H1 (cell line): Measurements from ENCODE around the gene SLC1A5. TPM values are rescaled to one million over a fixed set of nuclear protein-coding genes. Genes with fewer than 3 reads are reported as not detected.
A peak's percentile ranks its signal among the peaks of the same experiment; 100 is the strongest.

ENCODE experiments used
- ATF3 ChIP-seq: IDR thresholded peaks from 2 replicates; pipeline ENCODE4 v1.6.1; 2011; ENCODE audit warnings: low read depth, mild to moderate bottlenecking, low read length; ENCODE audit not compliant: insufficient read depth
- BACH1 ChIP-seq: IDR thresholded peaks from 2 replicates; pipeline ENCODE4 v1.6.1; 2012; ENCODE audit warnings: low read length, improper control_type of control experiment
- CREB1 ChIP-seq: IDR thresholded peaks from 2 replicates; pipeline ENCODE4 v1.6.1; 2012; ENCODE audit warnings: inconsistent platforms
- FOSL1 ChIP-seq: IDR thresholded peaks from 2 replicates; pipeline ENCODE4 v1.6.1; 2011; ENCODE audit warnings: mild to moderate bottlenecking, low read depth, low read length, moderate library complexity; ENCODE audit not compliant: insufficient read depth
- HDAC2 ChIP-seq, 2 experiments: fragments of 300-600 bp in 1 of 2; sonication (generic) in 1 of 2; IDR thresholded peaks; 2 replicates each; pipeline ENCODE4 v1.6.1; 2011 to 2012; ENCODE audit warnings: low read depth in 2 of 2, low read length in 2 of 2, mild to moderate bottlenecking in 2 of 2, moderate library complexity in 2 of 2, borderline replicate concordance in 1 of 2, inconsistent platforms in 1 of 2
- MAX ChIP-seq: IDR thresholded peaks from 2 replicates; pipeline ENCODE4 v1.6.1; 2012; ENCODE audit warnings: inconsistent platforms
- NANOG ChIP-seq: IDR thresholded peaks from 2 replicates; pipeline ENCODE4 v1.6.1; 2011; ENCODE audit warnings: low read length, low read depth, mild to moderate bottlenecking, inconsistent platforms; ENCODE audit not compliant: insufficient read depth, poor library complexity, severe bottlenecking
- POLR2AphosphoS5 ChIP-seq: IDR thresholded peaks from 2 replicates; pipeline ENCODE4 v1.6.1; 2011; ENCODE audit warnings: low read depth, low read length
- RAD21 ChIP-seq, 2 experiments: IDR thresholded peaks in 1 of 2; conservative IDR thresholded peaks in 1 of 2; 2 replicates each; pipeline ENCODE4 v1.6.1; 2011; ENCODE audit warnings: low read depth in 2 of 2, low read length in 2 of 2, improper control_type of control experiment in 1 of 2, inconsistent platforms in 1 of 2, mild to moderate bottlenecking in 1 of 2, moderate library complexity in 1 of 2
- RBBP5 ChIP-seq: IDR thresholded peaks from 2 replicates; pipeline ENCODE4 v1.7.1; 2012; ENCODE audit warnings: low read depth, mild to moderate bottlenecking, inconsistent platforms, low read length, moderate library complexity, borderline replicate concordance
- RFX5 ChIP-seq: IDR thresholded peaks from 2 replicates; pipeline ENCODE4 v1.6.1; 2011; ENCODE audit warnings: low read depth, low read length, improper control_type of control experiment, borderline replicate concordance
- SAP30 ChIP-seq: fragments of 300-600 bp; sonication (generic); IDR thresholded peaks from 2 replicates; pipeline ENCODE4 v1.7.1; 2012; ENCODE audit warnings: low read length, moderate library complexity, mild to moderate bottlenecking, inconsistent platforms; ENCODE audit not compliant: insufficient read depth, insufficient replicate concordance
- SIN3A ChIP-seq, 2 experiments: IDR thresholded peaks in 1 of 2; conservative IDR thresholded peaks in 1 of 2; 2 replicates each; pipeline ENCODE4 v1.6.1; 2011 to 2012; ENCODE audit warnings: low read length in 2 of 2, improper control_type of control experiment in 1 of 2, low read depth in 1 of 2, mild to moderate bottlenecking in 1 of 2
- SRF ChIP-seq: IDR thresholded peaks from 2 replicates; pipeline ENCODE4 v1.6.1; 2011; ENCODE audit warnings: mild to moderate bottlenecking, low read depth, low read length, moderate library complexity
- SUZ12 ChIP-seq: fragments of 200-600 bp; sonication (generic); IDR thresholded peaks from 2 replicates; pipeline ENCODE4 v1.6.1; 2012; ENCODE audit warnings: mild to moderate bottlenecking, inconsistent platforms, low read length, moderate library complexity, mixed read lengths
- TAF7 ChIP-seq: optimal IDR thresholded peaks from 2 replicates; pipeline ENCODE3; 2011; ENCODE audit warnings: low read depth, mild to moderate bottlenecking, inconsistent platforms, low read length, moderate library complexity, borderline replicate concordance
- TBP ChIP-seq: IDR thresholded peaks from 2 replicates; pipeline ENCODE4 v1.6.1; 2011; ENCODE audit warnings: low read depth, low read length, improper control_type of control experiment
- polyA plus RNA-seq, 7 experiments: library from polyadenylated mRNA; depleted of rRNA in 3 of 7; stranded (reverse) in 5 of 7; unstranded in 2 of 7; fragments of >200 nt in 5 of 7; fragments of 200-250 nt in 2 of 7; gene quantifications; 1 replicate in 5 of 7; 2 replicates in 1 of 7; 4 replicates in 1 of 7; pipeline versions ENCODE4 v1.2.1 to v1.2.3, GENCODE V29; 2011 to 2013; ENCODE audit warnings: missing spikeins in 2 of 7, mixed read lengths in 2 of 7
- total RNA-seq: library from RNA; stranded (reverse); fragmentation: NEBNext Ultra II Directional; extraction: Animal tissue kit (Norgen Biotek cat#: 25700); gene quantifications from 2 replicates; pipeline ENCODE4 v1.2.1, GENCODE V29; 2021
- TF ChIP-seq, protein P1 (sequence below): IDR thresholded peaks from 2 replicates; pipeline ENCODE4 v1.6.1; 2012; ENCODE audit warnings: inconsistent platforms
- TF ChIP-seq, protein P2 (sequence below): IDR thresholded peaks from 2 replicates; pipeline ENCODE4 v1.6.1; 2012; ENCODE audit warnings: low read length, inconsistent platforms

Gene SLC1A5
- total and polyA plus RNA-seq, 2 of the 8 experiments (the other 6 are each of a cell fraction or from before 2014, with no cell fraction given) = 291 to 351 TPM

- TF ChIP-seq HDAC2 (IDR thresholded peaks at IDR 0.05; ENCODE audit: borderline replicate concordance in 1 of 2, low read depth in 2 of 2, low read length in 2 of 2) (0 out of 4 replicates have a peak, but pooled peaks of 1 of the 2 experiments have one; percentile 13), RFX5 (no peak), TAF7 (peak; percentile 15), SUZ12 (no peak), SRF (no peak), POLR2AphosphoS5 (peak; percentile 20), SIN3A (conservative IDR thresholded peaks at IDR 0.05 in 1 of 2, IDR thresholded peaks at IDR 0.05 in 1 of 2; ENCODE audit: low read depth in 1 of 2, low read length in 2 of 2) (peak; percentile 81 to 89), BACH1 (peak; percentile 58; the same call in 1 of the 2 replicates), CREB1 (no peak), ATF3 (no peak), MAX (peak; percentile 87), SAP30 (peak; percentile 80), FOSL1 (no peak), NANOG (no peak), TBP (no peak), RAD21 (IDR thresholded peaks at IDR 0.05 in 1 of 2, conservative IDR thresholded peaks at IDR 0.05 in 1 of 2; ENCODE audit: low read depth in 2 of 2, low read length in 2 of 2) (no peak), RBBP5 (no peak)
- TF ChIP-seq, protein P1, sequence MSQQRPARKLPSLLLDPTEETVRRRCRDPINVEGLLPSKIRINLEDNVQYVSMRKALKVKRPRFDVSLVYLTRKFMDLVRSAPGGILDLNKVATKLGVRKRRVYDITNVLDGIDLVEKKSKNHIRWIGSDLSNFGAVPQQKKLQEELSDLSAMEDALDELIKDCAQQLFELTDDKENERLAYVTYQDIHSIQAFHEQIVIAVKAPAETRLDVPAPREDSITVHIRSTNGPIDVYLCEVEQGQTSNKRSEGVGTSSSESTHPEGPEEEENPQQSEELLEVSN = peak; percentile 90
- TF ChIP-seq, protein P2, sequence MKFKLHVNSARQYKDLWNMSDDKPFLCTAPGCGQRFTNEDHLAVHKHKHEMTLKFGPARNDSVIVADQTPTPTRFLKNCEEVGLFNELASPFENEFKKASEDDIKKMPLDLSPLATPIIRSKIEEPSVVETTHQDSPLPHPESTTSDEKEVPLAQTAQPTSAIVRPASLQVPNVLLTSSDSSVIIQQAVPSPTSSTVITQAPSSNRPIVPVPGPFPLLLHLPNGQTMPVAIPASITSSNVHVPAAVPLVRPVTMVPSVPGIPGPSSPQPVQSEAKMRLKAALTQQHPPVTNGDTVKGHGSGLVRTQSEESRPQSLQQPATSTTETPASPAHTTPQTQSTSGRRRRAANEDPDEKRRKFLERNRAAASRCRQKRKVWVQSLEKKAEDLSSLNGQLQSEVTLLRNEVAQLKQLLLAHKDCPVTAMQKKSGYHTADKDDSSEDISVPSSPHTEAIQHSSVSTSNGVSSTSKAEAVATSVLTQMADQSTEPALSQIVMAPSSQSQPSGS = no peak
Observed at GRCh38 chr19:46786236-46787039, 2.0 kb downstream of the SLC1A5 start (continued).
